Measurements from ENCODE around the gene SLC9B2.
A peak's percentile ranks its signal among the peaks of the same experiment; 100 is the strongest.
"Not testable (repeated sequence)": the region's sequence is repeated elsewhere in the genome, so short reads cannot be mapped to it uniquely, and the experiment has no call there.

The SLC9B2 gene

DNA sequence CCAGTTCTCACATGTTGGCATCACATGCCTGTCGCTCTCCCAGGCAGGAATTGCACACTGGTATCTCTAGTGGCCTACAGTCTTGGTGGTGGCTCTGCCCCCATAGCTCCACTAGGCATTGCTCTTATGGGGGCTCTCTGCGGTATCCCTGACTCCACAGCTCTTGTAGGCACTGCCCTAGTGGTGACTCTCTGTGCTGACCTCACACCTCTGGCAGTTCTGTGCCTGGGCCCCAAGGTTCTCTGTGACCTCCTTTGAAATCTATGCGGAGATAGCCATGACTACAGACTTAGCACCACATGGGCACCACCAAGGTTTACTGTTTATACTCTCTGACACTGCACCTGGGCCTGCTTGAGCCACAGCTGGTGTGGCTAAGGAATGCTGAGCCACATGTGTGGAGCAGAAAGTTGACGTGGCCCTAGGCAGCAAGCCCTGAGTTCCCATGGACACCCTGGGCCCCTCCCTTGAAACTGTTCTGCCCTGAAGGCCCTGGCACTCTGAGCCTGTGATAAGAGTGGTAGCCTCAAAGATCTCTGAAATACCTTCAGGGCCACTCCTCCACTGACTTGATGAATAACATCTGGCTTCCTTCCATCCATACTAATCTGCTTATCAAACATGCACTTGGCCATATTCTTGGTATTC is 65.1 kb downstream of the SLC9B2 start:
- Mint-ChIP-seq H3K27ac (no peak overlapping the region), H3K9me3 (no peaks in the 10 kb centered on the region), H3K27me3 (no peaks in the 10 kb centered on the region), H3K36me3 (no peaks in the 10 kb centered on the region), H3K4me3 (no peak overlapping the region), H3K4me1 (no peaks in the 10 kb centered on the region)

DNA sequence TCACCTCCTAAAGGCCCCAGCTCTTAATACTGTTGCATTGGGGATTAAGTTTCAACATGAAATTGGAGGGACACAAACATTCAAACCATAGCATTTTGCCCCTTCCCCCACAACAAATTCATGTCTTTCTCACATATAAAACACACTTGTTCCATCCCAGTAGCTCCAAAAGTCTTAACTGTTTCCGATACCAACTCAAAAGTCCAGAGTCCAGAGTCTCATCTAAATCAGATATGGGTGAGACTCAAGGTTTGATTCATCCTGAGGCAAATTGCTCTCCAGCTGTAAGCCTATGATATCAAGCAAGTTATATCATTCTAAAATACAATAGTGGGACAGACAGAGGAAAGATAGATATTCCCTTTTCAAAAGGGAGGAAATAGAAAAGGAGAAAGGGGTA is 65.8 kb downstream of the SLC9B2 start:
- no peak overlapping the region for H3K27ac Mint-ChIP-seq
- no peaks in the 10 kb centered on the region for H3K27me3 Mint-ChIP-seq
- H3K4me1 Mint-ChIP-seq, result no peaks in the 10 kb centered on the region
- H3K4me3 Mint-ChIP-seq, result no peak overlapping the region
- no peaks in the 10 kb centered on the region for H3K36me3 Mint-ChIP-seq
- H3K9me3 Mint-ChIP-seq, result no peaks in the 10 kb centered on the region

DNA sequence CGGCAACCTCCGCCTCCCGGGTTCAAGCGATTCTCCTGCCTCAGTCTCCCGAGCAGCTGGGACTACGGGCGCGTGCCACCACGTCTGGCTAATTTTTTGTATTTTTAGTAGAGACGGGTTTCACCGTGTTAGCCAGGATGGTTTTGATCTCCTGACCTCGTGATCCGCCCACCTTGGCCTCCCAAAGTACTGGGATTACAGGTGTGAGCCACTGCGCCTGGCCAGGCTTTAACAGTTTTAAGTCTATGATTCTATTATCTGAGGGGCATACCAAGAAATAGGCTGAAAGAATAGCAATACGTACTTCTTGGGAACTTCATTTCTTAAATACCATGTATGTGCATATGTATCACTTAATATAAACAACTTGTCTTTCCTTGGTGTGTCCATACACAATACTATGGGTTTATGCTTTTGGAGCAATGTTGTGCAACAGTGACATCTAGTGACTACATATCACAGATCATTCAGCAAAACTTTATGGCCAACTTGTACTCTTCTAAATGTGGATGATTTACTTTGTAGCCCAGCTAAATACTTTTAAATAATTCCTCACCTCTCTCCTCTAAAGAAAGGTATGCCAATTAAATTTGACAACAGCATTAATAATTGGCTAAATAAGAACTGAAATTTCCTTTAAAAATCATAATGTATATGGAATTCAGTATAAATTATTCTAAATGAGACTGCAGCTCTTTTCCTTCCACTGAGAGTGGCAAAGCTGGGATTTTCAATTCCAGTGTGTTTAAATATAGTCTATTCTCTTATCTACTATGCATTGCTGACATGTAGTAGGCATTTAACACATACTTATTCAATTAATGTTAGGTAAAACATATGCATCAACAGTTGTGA is 67.5 kb downstream of the SLC9B2 start:
- Mint-ChIP-seq H3K4me3 (no peak overlapping the region), H3K9me3 (no peaks in the 10 kb centered on the region), H3K27ac (no peak overlapping the region), H3K36me3 (no peaks in the 10 kb centered on the region), H3K27me3 (no peaks in the 10 kb centered on the region), H3K4me1 (no peaks in the 10 kb centered on the region)

DNA sequence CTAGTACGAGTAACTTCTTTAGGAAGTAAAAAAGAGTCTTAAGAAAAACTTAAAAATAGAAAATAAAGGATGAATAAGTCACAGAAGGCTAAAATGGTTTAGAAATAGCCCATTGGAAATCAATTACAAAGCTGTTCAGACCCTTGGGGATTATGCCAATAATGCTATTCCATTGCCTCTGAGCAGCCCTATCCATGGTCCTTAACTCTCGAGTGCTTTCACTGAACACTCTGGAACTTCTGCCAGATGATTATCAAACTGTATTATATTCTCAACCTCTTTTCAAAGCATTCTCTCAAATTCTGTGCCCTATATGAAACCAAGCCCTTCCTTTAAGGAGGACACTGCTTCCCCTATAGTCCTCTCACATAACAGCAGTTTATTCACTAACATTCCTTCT is 74.0 kb downstream of the SLC9B2 start:
- H3K27me3 Mint-ChIP-seq, result no peaks in the 10 kb centered on the region
- H3K36me3 Mint-ChIP-seq, result peaks cover 16% of the 10 kb centered on the region
- no peaks in the 10 kb centered on the region for H3K9me3 Mint-ChIP-seq
- H3K27ac Mint-ChIP-seq, result no peak overlapping the region
- H3K4me3 Mint-ChIP-seq, result no peak overlapping the region
- H3K4me1 Mint-ChIP-seq, result no peaks in the 10 kb centered on the region

DNA sequence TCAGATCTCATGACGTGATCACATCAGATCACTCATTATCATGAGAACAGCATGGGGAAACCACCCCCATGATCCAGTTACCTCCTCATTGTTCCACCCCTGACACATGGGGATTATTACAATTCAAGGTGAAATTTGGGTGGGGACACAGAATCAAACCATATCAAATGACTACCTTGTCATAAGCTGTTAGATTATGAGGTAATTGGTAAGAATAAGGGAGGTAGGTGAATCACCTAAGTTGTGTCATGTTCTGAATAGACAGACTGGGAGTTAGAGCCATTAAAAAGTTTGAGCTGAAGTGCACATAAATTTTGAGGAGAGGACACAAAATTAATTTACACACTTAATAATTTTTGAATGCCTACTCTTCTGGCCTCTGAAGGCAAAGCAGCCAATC is 81.8 kb downstream of the SLC9B2 start:
- H3K27ac Mint-ChIP-seq, result no peak overlapping the region
- peaks cover 20% of the 10 kb centered on the region for H3K36me3 Mint-ChIP-seq
- H3K4me1 Mint-ChIP-seq, result no peaks in the 10 kb centered on the region
- H3K9me3 Mint-ChIP-seq, result peaks cover 6% of the 10 kb centered on the region
- no peaks in the 10 kb centered on the region for H3K27me3 Mint-ChIP-seq
- H3K4me3 Mint-ChIP-seq, result no peak overlapping the region

DNA sequence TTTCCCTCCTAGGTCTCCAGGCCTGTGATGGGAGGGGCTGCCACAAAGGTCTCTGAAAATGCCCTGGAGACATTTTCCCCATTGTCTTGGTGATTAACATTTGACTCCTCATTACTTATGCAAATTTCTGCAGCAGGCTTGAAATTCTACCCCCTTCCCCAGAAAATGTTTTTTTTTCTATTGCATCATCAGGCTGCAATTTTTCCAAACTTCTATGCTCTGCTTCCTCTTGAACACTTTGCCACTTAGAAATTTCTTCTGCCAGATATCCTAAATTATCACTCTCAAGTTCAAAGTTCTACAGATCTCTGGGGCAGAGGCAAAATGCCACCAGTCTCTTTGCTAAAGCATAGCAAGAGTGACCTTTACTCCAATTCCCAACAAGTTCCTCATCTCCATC is 82.6 kb downstream of the SLC9B2 start:
- not testable (repeated sequence) for H3K9me3 Mint-ChIP-seq, H3K27me3 Mint-ChIP-seq, H3K4me1 Mint-ChIP-seq, H3K4me3 Mint-ChIP-seq
- Mint-ChIP-seq H3K36me3 (peaks cover 19% of the 10 kb centered on the region), H3K27ac (peak overlapping the region; percentile 1)

DNA sequence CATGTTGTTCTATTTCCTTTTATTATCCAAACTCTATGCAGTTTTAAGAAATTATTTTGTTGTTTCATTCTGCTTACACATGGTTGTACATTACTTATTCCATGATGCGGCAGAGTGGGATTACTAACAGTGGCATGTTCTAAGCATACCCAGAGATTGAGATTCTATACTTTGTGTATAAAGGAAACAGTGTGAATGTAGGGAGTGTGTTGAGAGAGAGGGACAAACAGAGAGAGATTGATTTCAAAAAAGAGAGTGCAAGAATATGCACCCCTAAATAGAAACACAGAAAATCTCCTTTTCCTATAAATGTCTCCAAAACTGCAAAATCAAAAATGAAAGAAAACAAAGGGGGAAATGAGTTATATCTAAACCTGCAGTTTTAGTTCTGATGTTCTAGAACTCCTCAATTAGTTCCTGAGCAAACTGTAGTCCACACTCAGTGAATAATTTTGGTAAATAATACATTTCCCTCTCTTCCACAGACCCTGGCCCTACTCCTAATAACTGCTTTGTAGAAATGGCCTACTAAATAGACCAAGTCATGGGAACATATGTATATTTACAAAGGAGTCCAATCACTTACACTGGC is 88.0 kb downstream of the SLC9B2 start:
- no peak overlapping the region for H3K4me3 Mint-ChIP-seq
- no peaks in the 10 kb centered on the region for H3K27me3 Mint-ChIP-seq
- H3K36me3 Mint-ChIP-seq, result peaks cover 16% of the 10 kb centered on the region
- no peaks in the 10 kb centered on the region for H3K9me3 Mint-ChIP-seq
- no peak overlapping the region for H3K27ac Mint-ChIP-seq
- H3K4me1 Mint-ChIP-seq, result no peaks in the 10 kb centered on the region

DNA sequence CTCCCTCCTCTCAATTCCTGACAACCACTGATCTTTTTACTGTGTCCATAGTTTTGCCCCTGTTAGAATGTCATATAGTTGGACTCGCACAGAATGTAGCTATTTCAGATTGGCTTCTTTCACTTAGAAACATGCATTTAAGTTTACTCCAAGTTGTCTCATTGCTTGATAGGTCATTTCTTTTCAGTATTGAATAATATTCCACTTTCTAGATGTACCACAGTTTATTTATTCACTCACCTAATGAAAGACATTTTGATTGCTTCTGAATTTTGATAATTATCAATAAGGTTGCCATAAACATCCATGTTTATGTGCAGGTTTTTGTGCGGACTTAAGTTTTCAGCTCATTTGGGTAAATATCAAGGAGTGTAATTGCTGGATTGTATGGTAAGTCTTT is 95.6 kb downstream of the SLC9B2 start:
- no peak overlapping the region for H3K27ac Mint-ChIP-seq

More for the DNA sequence above, 95.6 kb downstream of the SLC9B2 start:
- H3K27me3 Mint-ChIP-seq, result no peaks in the 10 kb centered on the region
- peaks cover 10% of the 10 kb centered on the region for H3K36me3 Mint-ChIP-seq
- peaks cover 10% of the 10 kb centered on the region for H3K9me3 Mint-ChIP-seq
- H3K4me1 Mint-ChIP-seq, result no peaks in the 10 kb centered on the region
- H3K4me3 Mint-ChIP-seq, result no peak overlapping the region
